ENCODE results near the gene USP54. TPM values are rescaled to one million over a fixed set of nuclear protein-coding genes. Genes with fewer than 3 reads are reported as not detected.

USP54 gene
- total and polyA plus RNA-seq, 9 donors: 8.0 to 72.7 (median 32.0) TPM

DNA sequence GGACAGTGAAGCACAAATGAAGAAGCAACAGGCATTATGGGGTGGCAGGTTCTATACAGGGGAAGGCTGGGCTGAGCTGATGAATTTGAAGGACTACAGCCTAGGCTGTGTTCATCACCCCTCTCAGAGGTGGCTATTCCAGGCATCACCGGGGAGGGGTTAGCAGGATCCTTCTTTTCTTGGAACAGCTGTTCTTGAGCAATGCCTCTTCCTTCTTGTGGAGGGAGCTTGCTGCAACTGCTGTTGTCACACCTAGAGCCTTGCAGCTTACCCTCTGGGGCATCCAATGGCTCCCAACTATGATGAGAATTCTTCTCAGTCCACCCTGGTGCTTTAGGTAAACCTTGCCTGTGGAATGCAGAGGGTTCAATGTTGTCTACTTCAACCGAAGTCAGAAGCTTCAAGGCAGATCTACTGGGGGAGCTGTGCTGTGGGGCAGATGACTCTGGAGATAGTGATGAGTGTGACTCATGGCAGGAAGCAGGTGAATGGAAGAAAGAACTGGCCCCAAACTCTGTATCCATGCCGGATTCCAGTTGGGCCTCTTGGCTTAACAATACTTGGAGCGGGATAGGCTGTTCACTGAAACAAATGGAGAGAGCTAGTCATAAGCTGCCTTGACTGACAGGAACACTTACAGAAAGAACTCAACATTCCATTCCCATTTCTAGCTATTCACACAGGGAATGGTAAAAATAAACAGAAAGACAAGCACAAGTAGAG lies 73.8 kb downstream of the USP54 start:
- DNase-seq: no peak
- no peak overlapping the region for H3K4me3 ChIP-seq
- TF ChIP-seq POLR2A (IDR thresholded peaks at IDR 0.05) (no peak), EP300 (IDR thresholded peaks at IDR 0.05) (no peak)
- TF ChIP-seq, protein P1, sequence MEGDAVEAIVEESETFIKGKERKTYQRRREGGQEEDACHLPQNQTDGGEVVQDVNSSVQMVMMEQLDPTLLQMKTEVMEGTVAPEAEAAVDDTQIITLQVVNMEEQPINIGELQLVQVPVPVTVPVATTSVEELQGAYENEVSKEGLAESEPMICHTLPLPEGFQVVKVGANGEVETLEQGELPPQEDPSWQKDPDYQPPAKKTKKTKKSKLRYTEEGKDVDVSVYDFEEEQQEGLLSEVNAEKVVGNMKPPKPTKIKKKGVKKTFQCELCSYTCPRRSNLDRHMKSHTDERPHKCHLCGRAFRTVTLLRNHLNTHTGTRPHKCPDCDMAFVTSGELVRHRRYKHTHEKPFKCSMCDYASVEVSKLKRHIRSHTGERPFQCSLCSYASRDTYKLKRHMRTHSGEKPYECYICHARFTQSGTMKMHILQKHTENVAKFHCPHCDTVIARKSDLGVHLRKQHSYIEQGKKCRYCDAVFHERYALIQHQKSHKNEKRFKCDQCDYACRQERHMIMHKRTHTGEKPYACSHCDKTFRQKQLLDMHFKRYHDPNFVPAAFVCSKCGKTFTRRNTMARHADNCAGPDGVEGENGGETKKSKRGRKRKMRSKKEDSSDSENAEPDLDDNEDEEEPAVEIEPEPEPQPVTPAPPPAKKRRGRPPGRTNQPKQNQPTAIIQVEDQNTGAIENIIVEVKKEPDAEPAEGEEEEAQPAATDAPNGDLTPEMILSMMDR (IDR thresholded peaks at IDR 0.05): no peak
- no peak overlapping the region for H3K27ac ChIP-seq
- H3K9me3 ChIP-seq: no peaks in the 10 kb centered on the region
- intact Hi-C loops (cut with DNase I): no loop called here
- 93 to 95% (median 93%) methylated on average over 4 of the region's 4 CpGs for WGBS, 3 donors
- no peaks in the 10 kb centered on the region for H3K4me1 ChIP-seq (ENCODE audit: insufficient read depth)
- H3K27me3 ChIP-seq: no peaks in the 10 kb centered on the region
- H3K36me3 ChIP-seq: no peaks in the 10 kb centered on the region

DNA sequence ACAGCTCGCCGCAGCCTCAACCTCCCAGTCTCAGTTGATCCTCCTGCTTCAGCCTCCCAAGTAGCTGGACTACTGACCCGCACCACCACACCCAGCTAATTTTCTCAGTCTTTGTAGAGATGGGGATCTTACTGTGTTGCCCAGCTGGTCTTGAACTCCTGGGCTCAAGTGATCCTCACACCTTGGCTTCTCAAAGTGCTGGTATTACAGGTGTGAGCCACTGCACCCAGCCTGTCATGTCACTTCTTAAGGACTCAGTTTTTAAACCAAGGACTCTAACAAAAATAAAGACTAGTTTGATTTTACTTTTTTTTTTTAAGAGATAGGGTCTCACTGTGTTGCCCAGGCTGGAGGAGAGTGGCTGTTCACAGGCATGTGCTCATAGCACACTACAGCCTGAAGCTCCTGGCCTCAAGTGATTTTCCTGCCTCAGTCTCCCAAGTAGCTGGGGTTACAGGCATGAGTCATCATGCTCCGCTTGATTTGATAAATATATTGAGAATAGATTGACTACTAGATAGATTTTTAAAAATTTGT lies 78.9 kb downstream of the USP54 start:
- intact Hi-C loops (cut with DNase I): no loop called here
- H3K9me3 ChIP-seq: no peaks in the 10 kb centered on the region
- 98 to 99% (median 98%) methylated on average over 4 of the region's 4 CpGs for WGBS, 3 donors
- TF ChIP-seq, protein P1 (IDR thresholded peaks at IDR 0.05): no peak
- no peak for TF ChIP-seq EP300 (IDR thresholded peaks at IDR 0.05)
- no peak for TF ChIP-seq POLR2A (IDR thresholded peaks at IDR 0.05)
- no peaks in the 10 kb centered on the region for H3K27me3 ChIP-seq
- H3K27ac ChIP-seq: no peak overlapping the region
- no peaks in the 10 kb centered on the region for H3K4me1 ChIP-seq (ENCODE audit: insufficient read depth)
- H3K4me3 ChIP-seq: no peak overlapping the region
- H3K36me3 ChIP-seq: no peaks in the 10 kb centered on the region
- no peak for DNase-seq

DNA sequence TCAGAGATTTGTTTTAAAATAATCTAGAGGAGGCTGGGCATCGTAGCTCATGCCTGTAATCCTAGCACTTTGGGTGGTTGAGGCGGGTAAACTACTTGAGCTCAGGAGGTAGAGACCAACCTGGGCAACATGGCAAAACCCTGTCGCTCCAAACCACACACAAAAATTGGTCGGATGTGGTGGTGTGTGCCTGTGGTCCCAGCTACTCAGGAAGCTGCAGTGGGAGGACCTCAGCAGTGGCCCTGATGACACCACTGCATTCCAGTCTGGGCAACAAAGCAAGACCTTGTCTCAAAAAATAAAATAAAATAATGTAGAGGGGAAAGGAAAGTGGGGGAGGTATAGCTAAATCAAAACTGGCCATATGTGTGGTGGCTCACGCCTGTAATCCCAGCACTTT lies 81.4 kb downstream of the USP54 start:
- Histone ChIP-seq H3K27me3 (no peaks in the 10 kb centered on the region), H3K4me1 (ENCODE audit: insufficient read depth) (no peaks in the 10 kb centered on the region), H3K27ac (no peak overlapping the region), H3K9me3 (no peaks in the 10 kb centered on the region), H3K4me3 (no peak overlapping the region), H3K36me3 (no peaks in the 10 kb centered on the region)
- intact Hi-C loops (cut with DNase I): no loop called here
- no peak for DNase-seq
- TF ChIP-seq, protein P1 (IDR thresholded peaks at IDR 0.05): no peak
- TF ChIP-seq EP300 (IDR thresholded peaks at IDR 0.05) (no peak), POLR2A (IDR thresholded peaks at IDR 0.05) (no peak)
- WGBS, 3 donors: 94 to 97% (median 95%) methylated on average over 5 of the region's 5 CpGs

DNA sequence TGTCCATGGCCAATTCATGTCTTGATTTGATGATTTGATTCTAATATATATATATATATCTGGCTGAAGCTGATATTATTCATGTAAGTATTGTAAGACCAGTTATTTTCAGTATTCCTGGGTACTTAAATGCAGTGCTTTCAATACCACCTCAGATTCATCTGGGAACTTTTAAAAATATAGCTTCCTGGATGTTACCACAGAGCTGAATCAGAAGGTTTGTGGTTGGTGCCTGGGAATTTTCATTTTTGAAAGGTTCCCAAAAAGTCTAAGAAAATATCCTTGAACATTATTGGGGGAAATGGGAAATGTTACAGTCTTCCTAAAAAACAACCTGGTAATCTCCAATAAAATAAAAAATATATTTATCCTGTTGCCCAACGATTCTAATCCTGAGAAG lies 84.7 kb downstream of the USP54 start:
- TF ChIP-seq EP300 (IDR thresholded peaks at IDR 0.05): no peak
- no peak for TF ChIP-seq POLR2A (IDR thresholded peaks at IDR 0.05)
- TF ChIP-seq, protein P1 (IDR thresholded peaks at IDR 0.05): no peak
- no peaks in the 10 kb centered on the region for H3K27me3 ChIP-seq
- no peak overlapping the region for H3K27ac ChIP-seq
- no peaks in the 10 kb centered on the region for H3K36me3 ChIP-seq
- H3K9me3 ChIP-seq: no peaks in the 10 kb centered on the region
- H3K4me3 ChIP-seq: no peak overlapping the region
- no peaks in the 10 kb centered on the region for H3K4me1 ChIP-seq (ENCODE audit: insufficient read depth)
- no peak for DNase-seq
- 43 to 71% (median 63%) methylated on average over 1 of the region's 1 CpG for WGBS, 3 donors
- intact Hi-C loops (cut with DNase I): no loop called here

Data from ovary (tissue), 9 donors.